Right ventricle myocardium superior (tissue), 1 donor: ENCODE results near the gene SIGLEC10. TPM values are rescaled to one million over a fixed set of nuclear protein-coding genes. Genes with fewer than 3 reads are reported as not detected.
"Not testable (repeated sequence)": the region's sequence is repeated elsewhere in the genome, so short reads cannot be mapped to it uniquely, and the experiment has no call there.

Experiments used
- ATAC-seq: fragments of 200-7000 bp; cut with Tn5 transposase; one replicate; pipeline ENCODE4 v1.9.1; 2020; ENCODE audit warnings: mild to moderate bottlenecking; ENCODE audit not compliant: poor library complexity
- DNase-seq: peaks from one replicate; pipeline ENCODE4 v3.0.0-alpha.2; 2020
- intact Hi-C: fragments of 100-400 bp; cut with DNase I; formaldehyde crosslinking; loops from one replicate; pipeline ENCODE4 v1.11.2; 2022
- total RNA-seq: library from RNA; stranded (reverse); fragmentation: NEBNext Ultra II Directional; extraction: Animal tissue kit (Norgen Biotek cat#: 25700); gene quantifications from one replicate; pipeline ENCODE4 v1.2.1, GENCODE V29; 2021
- donor health status: DM: no; HTN: yes; CAD: no; lungs with severe emphysema.

Gene SIGLEC10
- total RNA-seq, 1 donor from 2014 or later: 0.19 TPM

GRCh38 chr19:51441410-51442390 lies 24.3 kb upstream of the SIGLEC10 start:
- ATAC-seq: no peak
- no peak for DNase-seq
- intact Hi-C loops: no loop called here

- DNase-seq: no peak
- intact Hi-C loops: no loop called here
- no peak for ATAC-seq
Measured at GRCh38 chr19:51440846-51441409, 23.5 kb upstream of the SIGLEC10 start.

- intact Hi-C loops: no loop called here
- ATAC-seq (no peak), DNase-seq (no peak)
Measured at GRCh38 chr19:51440052-51440451, 22.6 kb upstream of the SIGLEC10 start.

GRCh38 chr19:51439021-51439465 lies 21.6 kb upstream of the SIGLEC10 start:
- ATAC-seq: no peak
- intact Hi-C loops: loop anchor here (2.0 kb wide), 1 partner anchor 100 kb away; no protein-coding TSS in a partner anchor
- no peak for DNase-seq

GRCh38 chr19:51434456-51434855 lies 17.0 kb upstream of the SIGLEC10 start:
- no peak for DNase-seq
- intact Hi-C loops: no loop called here
- no peak for ATAC-seq

- DNase-seq (no peak), ATAC-seq (no peak)
- intact Hi-C loops: no loop called here
Measured at GRCh38 chr19:51433043-51433442, 15.6 kb upstream of the SIGLEC10 start.

GRCh38 chr19:51431124-51431523 lies 13.7 kb upstream of the SIGLEC10 start:
- DNase-seq (no peak), ATAC-seq (no peak)
- intact Hi-C loops: no loop called here

GRCh38 chr19:51430221-51430620 lies 12.8 kb upstream of the SIGLEC10 start:
- no peak for ATAC-seq
- DNase-seq: no peak
- intact Hi-C loops: no loop called here

GRCh38 chr19:51427201-51427600 lies 9.8 kb upstream of the SIGLEC10 start:
- DNase-seq (peak; percentile 45), ATAC-seq (no peak)
- intact Hi-C loops: no loop called here

GRCh38 chr19:51422053-51422448 lies 4.6 kb upstream of the SIGLEC10 start:
- peak; percentile 91 for DNase-seq
- intact Hi-C loops: no loop called here
- ATAC-seq: peak; percentile 88

- DNase-seq (no peak), ATAC-seq (no peak)
- intact Hi-C loops: no loop called here
Measured at GRCh38 chr19:51421229-51422052, 4.0 kb upstream of the SIGLEC10 start.

GRCh38 chr19:51420511-51420910 lies 3.1 kb upstream of the SIGLEC10 start:
- DNase-seq, intact Hi-C loops, ATAC-seq: not testable (repeated sequence)

- ATAC-seq: no peak
- DNase-seq: no peak
- intact Hi-C loops: no loop called here
Measured at GRCh38 chr19:51418707-51419106, 1.3 kb upstream of the SIGLEC10 start.

- DNase-seq: no peak
- no peak for ATAC-seq
- intact Hi-C loops: no loop called here
Measured at GRCh38 chr19:51417810-51418157, 342 bp upstream of the SIGLEC10 start.

GRCh38 chr19:51416422-51416821 lies 1.0 kb downstream of the SIGLEC10 start:
- DNase-seq, ATAC-seq, intact Hi-C loops: not testable (repeated sequence)

GRCh38 chr19:51415187-51415586 lies 2.3 kb downstream of the SIGLEC10 start:
- DNase-seq: no peak
- no peak for ATAC-seq
- intact Hi-C loops: no loop called here

GRCh38 chr19:51410950-51411748 lies 6.3 kb downstream of the SIGLEC10 start:
- ATAC-seq (no peak), DNase-seq (no peak)
- intact Hi-C loops: no loop called here

GRCh38 chr19:51407511-51408131 lies 9.8 kb downstream of the SIGLEC10 start:
- no peak for ATAC-seq
- intact Hi-C loops: no loop called here
- no peak for DNase-seq
